Measurements from ENCODE around the gene DTX2.
"Not testable (repeated sequence)": the region's sequence is repeated elsewhere in the genome, so short reads cannot be mapped to it uniquely, and the experiment has no call there.

DTX2 gene

DNA sequence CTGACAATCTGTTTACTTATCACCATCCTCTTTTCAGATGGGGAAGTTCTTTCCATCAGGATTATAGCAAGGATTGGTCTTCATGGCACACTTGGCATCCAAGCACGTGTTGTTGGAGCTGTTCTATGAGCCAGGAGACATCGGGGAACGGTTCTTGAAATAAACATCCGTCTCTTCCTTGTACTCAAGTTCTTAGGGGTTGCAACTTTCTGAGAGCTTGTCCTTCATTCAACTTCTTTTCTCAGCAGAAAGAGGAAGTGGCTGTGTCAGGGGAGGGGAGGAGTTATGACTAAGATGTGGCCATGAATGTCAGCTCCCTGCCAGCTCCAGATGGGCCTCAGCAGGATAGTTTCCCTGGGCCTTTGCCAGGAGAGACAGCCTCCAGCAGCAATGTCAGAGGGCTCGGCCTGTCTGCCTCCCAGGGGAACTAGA, 15.9 kb upstream of the DTX2 start:
- DNase-seq, result peak; percentile 23

DNA sequence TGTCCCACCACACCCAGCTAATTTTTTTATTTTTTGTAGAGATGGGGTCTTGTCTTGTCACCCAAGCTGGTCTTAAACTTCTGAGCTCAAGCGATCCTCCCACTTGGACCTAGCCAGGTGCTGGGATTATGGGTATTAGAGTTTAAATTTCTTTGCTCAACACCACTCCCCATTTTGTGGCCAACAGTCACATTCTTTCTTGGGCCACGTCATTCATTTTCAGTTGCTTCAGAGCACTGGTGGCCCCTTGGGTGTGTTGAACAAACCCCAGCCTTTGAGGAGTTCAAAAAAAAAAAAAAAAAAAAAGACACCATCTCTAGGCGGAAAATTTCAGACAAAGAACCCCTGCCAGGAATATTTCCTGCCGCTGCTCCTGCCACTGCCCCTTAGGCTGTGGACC, 4.5 kb upstream of the DTX2 start:
- DNase-seq, result not testable (repeated sequence)

DNA sequence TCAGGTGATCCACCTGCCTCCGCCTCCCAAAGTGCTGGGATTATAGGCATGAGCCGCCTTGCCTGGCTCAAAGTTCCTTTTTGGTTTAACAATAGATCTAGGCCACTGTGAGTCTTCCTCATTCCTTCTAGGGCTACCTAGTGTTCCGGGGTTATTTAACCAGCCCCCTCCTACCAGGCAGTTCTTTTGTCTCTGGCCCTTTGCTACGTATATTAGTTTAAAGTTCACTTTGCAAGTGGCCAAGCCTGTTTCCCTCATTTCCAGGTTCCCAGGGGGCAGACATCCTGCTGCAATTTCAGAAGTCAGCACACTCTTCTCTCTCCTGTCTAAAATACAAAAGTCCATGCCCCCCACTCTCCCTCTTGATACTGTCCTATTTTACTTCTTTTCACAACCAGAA, 3.0 kb upstream of the DTX2 start:
- not testable (repeated sequence) for DNase-seq

DNA sequence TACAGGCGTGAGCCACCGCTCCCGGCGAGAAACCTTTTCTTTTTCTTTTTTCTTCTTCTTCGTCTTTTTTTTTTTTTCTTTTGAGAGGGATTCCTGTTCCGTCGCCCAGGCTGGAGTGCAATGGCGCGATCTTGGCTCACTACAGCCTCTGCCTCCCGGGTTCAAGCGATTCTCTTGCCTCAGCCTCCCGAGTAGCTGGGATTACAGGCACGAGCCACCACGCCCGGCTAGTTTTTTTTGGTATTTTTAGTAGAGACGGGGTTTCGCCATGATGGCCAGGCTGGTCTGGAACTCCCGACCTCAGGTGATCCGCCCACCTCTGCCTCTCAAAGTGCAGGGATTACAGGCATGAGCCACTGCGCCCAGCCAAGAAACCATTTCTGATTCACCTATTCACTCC, 742 bp upstream of the DTX2 start:
- not testable (repeated sequence) for DNase-seq

DNA sequence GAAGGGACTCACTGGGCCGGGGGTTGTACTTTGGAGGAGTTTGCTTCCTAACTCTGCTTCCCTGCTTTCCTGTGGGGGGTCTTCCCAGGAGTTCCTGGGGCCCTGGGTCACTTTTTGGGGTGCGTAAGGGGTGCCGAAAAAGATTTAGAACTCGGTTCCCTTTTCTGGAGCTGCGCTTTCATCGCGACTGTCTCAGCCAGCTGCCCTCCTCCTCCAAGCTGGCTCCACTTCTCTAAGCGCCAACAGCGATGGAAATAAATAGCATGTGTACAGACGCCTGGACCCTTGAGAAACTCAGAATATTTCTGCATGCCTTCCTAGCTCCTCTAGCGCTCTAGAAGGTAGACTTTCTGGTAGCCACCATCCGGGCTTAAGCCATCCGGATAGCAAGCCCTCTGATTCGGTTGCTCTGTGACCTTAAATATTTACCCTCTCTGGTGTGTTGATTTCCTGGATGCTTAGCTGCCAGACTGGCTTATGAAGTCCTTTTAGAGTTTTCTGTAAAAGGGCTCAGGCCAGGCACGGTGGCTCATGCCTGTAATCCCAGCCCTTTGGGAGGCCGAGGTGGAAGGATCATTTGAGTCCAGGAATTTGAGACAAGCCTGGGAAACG, 868 bp downstream of the DTX2 start:
- DNase-seq, result not testable (repeated sequence)

DNA sequence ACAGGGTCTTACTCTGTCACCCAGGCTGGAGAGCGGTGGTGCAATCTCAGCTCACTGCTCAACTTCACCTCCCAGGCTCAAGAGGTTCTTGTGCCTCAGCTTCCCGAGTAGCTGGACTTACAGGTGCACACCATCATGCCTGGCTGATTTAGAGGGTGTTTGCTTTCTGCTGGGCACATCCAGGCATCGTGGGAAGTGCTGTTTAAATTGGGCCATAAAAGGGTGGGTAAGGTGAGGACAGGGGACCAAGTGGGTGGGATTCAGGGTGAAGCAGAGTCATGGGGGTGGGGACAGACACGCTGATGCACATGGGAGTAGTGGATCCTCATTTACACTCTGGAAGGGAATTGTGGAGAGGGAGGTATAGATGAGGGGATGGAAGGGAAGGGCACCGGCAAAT, 3.5 kb downstream of the DTX2 start:
- not testable (repeated sequence) for DNase-seq

DNA sequence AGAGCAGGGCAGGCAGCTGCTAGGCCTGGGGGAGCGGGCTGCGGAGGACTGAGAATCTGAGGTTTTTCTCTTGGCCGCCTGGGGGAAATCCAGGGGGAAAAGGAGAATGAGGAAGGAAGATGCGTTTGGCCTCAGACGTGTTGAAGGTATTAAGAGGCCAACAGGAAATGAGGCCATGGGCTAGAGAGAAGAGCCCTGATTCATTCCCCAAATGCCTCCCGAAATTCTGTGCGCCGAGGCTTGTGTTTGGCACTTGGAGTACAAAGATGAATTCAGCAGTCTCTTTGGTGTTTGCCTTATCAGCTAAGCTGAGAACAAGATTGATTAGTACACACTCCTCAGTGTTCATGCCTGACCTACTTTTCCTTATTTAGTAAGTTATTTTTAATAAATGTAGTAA, 4.4 kb downstream of the DTX2 start:
- not testable (repeated sequence) for DNase-seq

DNA sequence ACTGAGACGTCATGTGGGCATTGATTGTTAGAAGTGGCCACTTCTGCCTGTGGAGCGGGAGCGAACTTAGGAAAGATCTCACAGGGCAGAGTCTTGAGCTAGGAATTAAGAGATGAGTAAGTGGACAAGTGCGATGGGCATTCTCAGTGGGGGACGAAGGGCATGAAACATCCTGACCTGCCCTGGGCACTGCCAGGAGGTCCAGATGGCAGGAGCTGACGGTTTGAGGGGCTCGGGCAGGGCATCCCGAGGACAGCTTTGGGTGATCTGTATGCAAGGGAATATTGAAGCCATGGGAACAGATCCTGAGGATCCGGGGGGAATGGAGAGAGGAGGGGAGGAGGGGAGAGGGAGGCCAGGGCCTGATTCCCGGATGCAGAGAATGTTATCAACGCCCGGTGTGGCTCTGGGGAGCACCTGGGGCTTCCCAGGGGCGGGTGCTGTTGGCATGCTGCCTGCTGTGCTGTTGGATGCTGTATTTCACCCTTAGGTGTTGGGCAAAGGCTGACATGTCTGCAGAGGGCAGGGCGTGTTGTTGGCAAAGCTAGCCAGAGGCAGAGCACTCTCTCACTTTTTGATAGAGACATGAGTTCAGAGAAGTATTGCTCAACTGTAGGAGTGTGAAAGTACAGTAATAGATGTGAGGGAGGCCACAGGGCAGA, 6.4 kb downstream of the DTX2 start:
- not testable (repeated sequence) for DNase-seq

DNA sequence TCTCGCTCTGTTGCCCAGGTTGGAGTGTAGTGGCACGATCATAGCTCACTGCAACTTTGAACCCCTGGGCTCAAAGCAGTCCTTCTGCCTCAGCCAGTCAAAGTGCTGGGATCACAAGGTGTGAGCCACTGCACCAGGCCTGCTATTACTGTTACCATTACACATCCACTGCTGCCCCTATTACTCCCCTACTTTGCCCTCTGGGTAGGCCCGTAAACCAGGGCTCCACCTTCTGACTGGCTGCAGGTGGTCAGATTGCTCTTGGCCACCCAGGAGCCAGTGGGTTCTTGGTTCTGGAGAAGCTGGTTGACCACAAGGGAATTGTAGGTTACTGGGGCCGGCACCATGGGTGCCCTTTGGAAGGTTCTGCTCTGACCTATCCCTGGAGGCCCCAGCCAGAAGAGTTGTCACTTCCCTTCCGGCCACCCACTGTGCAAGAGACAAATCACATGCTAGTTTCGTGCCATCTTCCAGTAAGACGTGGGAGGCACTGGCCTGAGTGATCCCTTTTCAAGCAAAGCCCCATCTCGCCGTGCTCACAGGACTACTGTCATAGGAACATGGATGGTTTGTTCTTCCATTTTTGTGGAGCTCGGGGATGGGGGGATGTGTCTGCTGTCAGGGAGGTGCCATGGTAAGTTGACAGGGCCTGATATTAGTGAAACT, 10.2 kb downstream of the DTX2 start:
- not testable (repeated sequence) for DNase-seq

DNA sequence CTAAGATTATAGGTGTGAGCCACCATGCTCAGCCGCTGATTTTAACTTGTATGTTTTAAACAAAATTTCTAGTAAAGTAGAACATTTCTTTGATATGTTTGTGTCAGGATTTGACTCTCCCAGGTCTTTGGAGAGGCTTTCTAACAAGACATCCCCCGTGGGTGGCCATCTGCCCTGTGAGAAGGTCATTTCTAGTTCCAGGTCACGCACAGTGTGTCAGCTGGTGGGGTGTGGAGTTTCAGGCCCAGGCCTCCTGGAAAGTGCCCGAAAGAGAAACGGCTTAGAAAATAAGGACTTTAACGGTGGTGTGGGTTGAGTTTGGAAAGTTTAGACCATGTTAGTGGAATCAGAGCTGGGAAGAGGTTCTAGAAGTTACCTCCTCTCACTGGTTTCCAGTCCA, 11.6 kb downstream of the DTX2 start:
- DNase-seq, result not testable (repeated sequence)

DNA sequence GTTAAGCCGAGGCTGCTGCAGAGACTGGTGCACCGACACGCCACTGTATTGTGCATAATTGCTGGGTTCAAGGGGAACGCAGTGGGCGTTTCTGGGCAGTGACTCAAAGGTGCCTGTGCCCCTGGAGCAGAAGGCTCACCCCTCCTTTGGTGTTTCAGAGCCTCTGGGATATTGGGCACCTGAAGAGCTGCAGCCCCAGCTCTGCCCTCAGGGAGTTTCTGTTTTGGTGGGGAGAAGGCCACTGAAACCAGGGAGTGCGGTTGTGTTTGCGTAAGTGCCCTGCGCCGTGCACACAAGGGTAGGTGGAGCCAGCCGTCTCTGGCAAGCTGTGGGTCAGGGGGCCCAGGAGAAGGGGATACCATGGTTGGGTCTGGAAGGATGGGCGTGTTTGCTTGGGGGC, 14.8 kb downstream of the DTX2 start:
- not testable (repeated sequence) for DNase-seq

DNA sequence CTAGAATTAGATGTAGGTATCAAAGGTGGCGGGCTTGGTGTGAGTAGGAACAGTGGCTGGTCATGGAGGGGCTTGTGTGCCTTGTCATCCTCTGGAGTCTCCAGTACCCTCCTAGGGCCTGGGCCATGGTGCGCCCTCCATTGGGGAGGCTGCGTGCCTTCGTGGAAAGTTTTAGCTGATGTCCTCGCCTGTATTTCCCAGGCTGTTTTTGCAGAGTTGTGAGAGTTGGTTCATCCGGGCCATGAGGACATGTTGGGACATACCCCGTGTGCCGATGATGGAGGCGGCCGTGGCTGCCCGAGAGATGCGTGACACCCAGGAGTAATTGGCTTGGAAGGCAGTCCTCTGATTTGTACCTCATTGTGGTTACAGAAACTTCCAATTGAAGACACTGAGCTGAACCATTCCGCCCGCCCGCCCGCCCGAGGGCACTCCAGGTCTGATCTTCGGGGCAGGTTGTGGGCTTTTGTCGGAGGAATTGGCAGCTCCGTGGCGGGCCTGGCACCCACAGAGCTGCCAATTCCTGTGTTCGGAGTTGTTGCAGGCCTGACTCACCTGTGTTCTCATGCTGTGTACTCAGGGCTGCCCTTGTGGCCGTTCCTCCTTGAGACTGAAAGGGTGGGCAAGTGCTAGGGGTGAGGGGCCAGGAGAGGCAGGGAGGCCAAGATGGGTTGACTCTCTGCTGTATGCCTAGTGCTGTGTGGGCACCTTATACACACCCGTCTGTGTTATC, 15.4 kb downstream of the DTX2 start:
- DNase-seq, result not testable (repeated sequence)

DNA sequence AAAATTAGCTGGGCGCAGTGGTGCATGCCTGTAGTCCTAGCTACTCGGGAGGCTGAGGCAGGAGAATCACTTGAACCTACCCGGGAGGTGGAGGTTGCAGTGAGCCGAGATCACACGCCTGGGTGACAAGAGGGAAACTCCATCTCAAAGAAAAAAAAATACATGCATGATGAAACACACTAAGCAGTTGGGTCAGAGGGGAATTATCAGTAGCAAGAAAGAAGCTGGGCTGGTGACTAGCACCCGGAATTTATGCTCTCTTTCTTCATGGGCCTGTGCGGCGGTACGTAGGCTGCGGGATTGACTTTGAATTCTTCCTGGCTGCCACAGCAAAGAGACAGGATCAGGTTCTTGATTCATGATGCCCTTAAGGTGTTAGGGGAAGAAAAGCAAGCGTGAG, 18.1 kb downstream of the DTX2 start:
- DNase-seq, result peak; percentile 1

DNA sequence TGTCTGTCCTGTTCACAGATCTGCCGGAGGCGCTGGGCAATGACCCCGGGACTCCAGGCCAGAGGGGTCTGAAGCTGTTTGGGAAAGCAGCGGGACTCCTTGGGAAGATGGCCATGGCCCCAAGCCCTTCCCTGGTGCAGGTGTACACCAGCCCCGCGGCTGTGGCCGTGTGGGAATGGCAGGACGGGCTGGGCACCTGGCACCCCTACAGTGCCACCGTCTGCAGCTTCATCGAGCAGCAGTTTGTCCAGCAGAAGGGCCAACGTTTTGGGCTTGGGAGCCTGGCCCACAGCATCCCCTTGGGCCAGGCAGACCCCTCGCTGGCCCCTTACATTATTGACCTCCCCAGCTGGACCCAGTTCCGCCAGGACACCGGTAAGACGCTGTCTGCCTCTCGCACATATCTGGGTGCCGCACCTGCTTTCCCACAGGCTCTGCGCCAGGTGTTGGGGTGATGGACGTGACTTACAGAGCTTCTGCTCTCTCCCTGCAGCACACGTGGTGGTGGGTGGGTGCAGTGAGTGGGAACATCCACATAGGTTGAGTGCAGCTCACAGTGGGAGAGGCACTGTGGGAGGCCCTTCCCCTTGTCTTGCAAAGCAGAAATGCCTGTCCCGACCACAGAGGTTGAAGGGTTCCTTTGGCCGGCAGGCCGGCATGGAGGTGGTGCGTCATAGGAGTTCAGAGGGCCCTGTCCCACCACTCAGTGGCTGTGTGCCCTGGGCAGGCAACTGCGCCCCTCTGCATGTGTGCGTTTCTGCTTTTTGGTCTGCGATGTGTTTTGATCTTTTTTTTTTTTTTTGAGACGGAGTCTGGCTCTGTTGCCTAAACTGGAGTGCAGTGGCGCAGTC, 19.1 kb downstream of the DTX2 start:
- DNase-seq, result not testable (repeated sequence)

DNA sequence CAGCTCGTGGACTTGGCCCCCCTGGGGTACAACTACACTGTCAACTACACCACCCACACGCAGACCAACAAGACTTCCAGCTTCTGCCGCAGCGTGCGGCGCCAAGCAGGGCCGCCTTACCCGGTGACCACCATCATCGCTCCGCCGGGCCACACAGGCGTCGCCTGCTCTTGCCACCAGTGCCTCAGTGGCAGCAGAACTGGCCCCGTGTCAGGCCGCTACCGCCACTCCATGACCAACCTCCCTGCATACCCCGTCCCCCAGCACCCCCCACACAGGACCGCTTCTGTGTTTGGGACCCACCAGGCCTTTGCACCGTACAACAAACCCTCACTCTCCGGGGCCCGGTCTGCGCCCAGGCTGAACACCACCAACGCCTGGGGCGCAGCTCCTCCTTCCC, 21.2 kb downstream of the DTX2 start:
- DNase-seq, result not testable (repeated sequence)

DNA sequence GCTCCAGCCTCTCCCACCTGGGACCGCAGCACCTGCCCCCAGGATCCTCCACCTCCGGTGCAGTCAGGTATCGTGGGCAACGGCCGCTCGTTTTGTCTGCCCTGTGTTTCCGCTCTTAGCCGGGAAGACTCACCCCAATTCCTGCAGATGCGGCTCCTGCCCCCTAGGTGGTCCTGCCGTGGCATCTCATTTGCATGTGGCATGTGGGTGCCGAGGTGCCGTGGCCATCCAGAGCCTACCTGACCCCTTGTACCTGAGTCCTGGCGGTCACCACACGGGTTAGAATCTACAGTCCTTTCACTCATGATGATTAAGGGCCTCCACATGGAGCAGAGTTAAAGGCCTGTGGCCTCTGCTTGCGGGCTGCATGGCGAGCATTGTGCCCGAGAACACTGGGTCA, 21.6 kb downstream of the DTX2 start:
- DNase-seq, result not testable (repeated sequence)

DNA sequence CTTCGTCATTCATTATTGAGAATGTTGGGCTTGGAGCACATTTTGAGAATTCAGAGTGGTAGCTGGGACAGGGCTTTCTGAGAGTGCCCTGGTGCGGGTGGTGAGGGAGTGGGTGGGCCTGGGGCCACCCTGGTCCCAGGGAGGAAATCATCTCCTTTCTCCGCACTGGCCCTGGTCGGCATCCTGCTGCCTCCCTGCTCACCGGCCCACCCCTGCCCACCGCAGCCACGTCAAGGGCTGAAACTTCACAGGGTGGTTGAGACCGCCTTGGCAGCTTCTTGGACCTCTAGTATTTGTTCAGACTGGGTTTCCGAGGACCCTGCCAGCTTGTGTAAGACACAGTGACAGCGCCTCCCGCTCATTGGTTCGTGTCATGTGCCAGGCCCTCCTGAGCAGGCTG, 22.9 kb downstream of the DTX2 start:
- DNase-seq, result not testable (repeated sequence)

DNA sequence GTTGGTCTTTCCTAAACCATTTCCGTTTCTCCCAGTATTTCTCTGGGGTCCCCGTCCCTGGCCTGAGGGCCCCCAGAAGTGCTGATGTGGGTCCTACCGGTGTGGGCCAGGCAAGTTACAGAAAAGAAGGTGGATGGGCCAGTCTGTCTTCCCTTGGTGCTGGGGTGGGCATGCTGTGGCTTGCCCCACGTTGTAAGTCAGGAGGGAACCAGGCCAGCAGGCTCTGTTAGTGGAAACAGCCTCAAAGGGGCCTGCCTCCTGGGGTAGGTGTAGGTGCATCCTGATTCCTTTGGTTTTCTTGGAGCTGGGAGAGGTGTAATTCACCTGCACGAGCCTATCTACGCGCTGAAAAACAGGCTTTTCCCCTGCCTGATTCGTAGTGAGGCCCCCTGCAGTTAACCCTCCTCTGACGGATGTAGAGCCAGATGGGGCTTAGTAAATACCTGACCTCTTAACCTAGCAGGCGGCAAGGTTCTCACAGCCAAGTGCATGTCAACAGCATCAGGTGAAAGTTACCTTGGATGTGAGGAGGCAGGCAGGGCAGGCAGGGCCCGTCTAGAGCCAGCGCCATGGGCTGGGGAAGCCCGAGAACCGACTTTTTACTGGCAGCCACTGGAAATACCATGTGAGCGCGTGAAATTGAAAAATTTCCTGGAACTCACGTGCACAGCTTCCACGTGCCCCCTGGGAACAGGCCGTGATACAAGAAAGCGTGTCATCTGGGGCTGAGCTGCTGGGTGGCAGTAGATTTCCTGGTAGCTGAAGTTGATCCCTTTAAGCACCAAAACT, 24.5 kb downstream of the DTX2 start:
- not testable (repeated sequence) for DNase-seq

DNA sequence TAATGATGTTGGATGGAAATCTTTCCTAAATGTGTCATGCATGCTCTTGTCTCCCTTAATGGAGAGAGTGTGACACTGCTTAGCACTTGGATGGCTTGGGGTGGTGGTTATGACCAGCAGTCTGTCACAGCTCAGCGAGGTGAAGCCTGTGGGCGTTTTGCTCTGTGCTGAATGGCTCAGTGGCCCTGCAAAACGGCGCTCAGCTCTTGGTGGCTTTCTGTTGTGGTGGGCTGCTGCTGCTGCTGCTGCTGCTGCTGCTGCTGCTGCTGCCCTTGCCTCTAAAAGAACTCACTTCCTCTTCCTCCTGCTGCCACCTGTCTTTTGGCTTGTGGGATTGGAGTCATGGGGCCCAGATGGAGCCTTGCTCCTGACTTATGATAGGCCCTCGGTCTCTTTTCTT, 25.1 kb downstream of the DTX2 start:
- DNase-seq, result not testable (repeated sequence)

DNA sequence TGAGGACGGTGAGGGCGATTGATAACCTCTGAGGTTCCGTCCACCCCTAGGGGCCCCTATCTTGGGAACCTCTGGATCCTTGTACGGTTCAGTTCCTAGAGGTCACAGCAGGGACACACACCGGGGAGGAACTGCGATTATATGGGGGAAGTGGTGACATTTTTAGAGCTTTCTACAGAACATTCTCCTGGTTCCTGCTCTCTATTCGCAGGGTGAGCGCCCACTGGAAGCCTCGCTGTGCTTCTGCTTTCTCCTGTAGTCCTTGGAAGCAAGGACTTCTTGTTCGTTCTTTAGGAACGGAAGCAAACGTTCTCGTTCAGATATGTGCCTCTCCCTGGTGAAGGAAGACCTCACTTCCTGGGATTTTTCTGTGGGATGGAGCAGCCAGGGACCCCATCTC, 26.5 kb downstream of the DTX2 start:
- DNase-seq, result not testable (repeated sequence)

DNA sequence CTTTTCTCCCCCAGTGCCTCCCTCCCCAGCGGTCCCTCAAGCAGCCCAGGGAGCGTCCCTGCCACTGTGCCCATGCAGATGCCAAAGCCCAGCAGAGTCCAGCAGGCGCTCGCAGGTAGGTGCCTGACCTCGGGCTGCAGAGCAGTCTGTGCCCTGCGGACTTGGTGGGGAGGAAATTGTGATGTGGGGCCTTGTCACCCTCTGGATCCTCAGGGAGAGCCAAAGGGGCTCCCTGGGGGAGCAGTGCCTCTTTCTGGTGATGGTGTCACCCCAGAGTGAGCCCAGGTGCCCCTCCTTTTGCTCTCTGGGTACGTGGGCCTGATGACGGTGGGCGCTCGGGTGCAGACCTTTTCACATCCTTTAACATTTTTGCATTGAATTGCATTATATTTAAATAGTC, 30.6 kb downstream of the DTX2 start:
- DNase-seq, result not testable (repeated sequence)

DNA sequence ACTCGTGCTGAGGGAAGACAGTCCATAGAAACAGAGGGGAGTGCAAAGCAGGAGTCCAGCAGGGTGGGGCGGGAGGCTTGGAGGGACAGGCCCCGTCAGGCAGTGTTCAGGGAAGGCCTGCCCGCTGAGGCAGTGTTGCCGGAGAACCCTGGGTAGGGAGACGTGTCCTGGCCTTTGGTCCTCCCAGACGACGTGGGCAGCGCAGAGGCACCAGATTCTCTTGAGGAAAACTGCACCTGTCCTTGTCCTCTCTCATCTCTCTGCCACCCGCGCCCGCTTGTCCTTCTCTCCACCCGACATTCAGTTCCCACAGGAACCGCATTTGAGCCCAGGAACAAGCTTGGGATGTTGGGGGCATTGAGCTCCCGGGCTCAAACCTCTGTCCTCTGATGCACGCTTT, 34.2 kb downstream of the DTX2 start:
- not testable (repeated sequence) for DNase-seq

Measured in DMS79 treated with DMSO at 0.1 percent for 48 hours (cell line).